Gastrocnemius medialis (tissue), 4 donors: Measurements from ENCODE around the gene TM7SF3. TPM values are rescaled to one million over a fixed set of nuclear protein-coding genes. Genes with fewer than 3 reads are reported as not detected.

ENCODE experiments used
- ATAC-seq, 2 donors: fragments of 150-250 bp; one replicate each; pipeline ENCODE4 v1.9.1; 2016
- DNase-seq, 2 donors: peaks; one replicate each; pipeline ENCODE4 v3.0.0-alpha.2; 2019
- H3K27ac ChIP-seq, 4 donors: fragments of 200-600 bp; sonication (generic); 1 replicate in 1 of 4; 2 replicates in 3 of 4; pipeline ENCODE4 v1.5.1; 2016 to 2018; ENCODE audit warnings: mild to moderate bottlenecking in 2 of 4, moderate library complexity in 1 of 4
- H3K27me3 ChIP-seq, 3 donors: fragments of 200-600 bp; sonication (generic) in 2 of 3; 1 replicate in 1 of 3; 2 replicates in 2 of 3; pipeline versions ENCODE4 v1.5.1 to v1.6.0; 2016 to 2019; ENCODE audit warnings: mild to moderate bottlenecking in 1 of 3, moderate library complexity in 1 of 3
- H3K36me3 ChIP-seq, 2 donors: fragments of 200-600 bp; sonication (generic) in 1 of 2; one replicate each; pipeline ENCODE4 v1.5.1; 2017 to 2018
- H3K4me1 ChIP-seq, 2 donors: fragments of 200-600 bp; sonication (generic) in 1 of 2; one replicate each; pipeline ENCODE4 v1.5.1; 2016 to 2017; ENCODE audit warnings: mild to moderate bottlenecking in 2 of 2
- H3K4me3 ChIP-seq, 4 donors: fragments of 200-600 bp; sonication (generic) in 3 of 4; 1 replicate in 1 of 4; 2 replicates in 3 of 4; pipeline ENCODE4 v1.5.1; 2016 to 2019; ENCODE audit warnings: mild to moderate bottlenecking in 2 of 4
- H3K9me3 ChIP-seq, 3 donors: fragments of 200-600 bp; sonication (generic) in 2 of 3; 1 replicate in 1 of 3; 2 replicates in 2 of 3; pipeline ENCODE4 v1.5.1; 2016 to 2019
- POLR2A ChIP-seq, 2 donors: fragments of 450-650 bp; IDR thresholded peaks; one replicate each; pipeline ENCODE4 v1.6.1; 2017; ENCODE audit warnings: antibody characterized with exemption in 2 of 2, mild to moderate bottlenecking in 2 of 2, moderate library complexity in 2 of 2
- in situ Hi-C, 4 donors: fragments of 200-750 bp; cut with MboI; loops; one replicate each; pipeline versions ENCODE4 v1.15.0 to v1.8.0; 2017; ENCODE audit warnings: low sequenced_read_pairs in 4 of 4
- intact Hi-C: fragments of 100-400 bp; cut with DNase I; formaldehyde crosslinking; loops from one replicate; pipeline ENCODE4 v1.15.1; 2023; ENCODE audit warnings: low total_unique reads
- total RNA-seq, 4 donors: library from RNA; depleted of rRNA; stranded (reverse); fragments of >200 nt; gene quantifications; one replicate each; pipeline versions ENCODE4 v1.1.0 to v1.2.3, GENCODE V29; 2016
- TF ChIP-seq, protein P1 (sequence below), 5 experiments: fragments of 450-650 bp in 3 of 5; fragments of 200-600 bp in 2 of 5; sonication (generic) in 2 of 5; IDR thresholded peaks in 4 of 5; conservative IDR thresholded peaks in 1 of 5; 1 replicate in 4 of 5; 2 replicates in 1 of 5; pipeline ENCODE4 v1.5.1; 2016 to 2019; ENCODE audit warnings: antibody characterized with exemption in 5 of 5, mild to moderate bottlenecking in 3 of 5, moderate library complexity in 3 of 5

TM7SF3 gene
- total RNA-seq, 4 donors from 2014 or later = 8.6 to 19.8 (median 14.3) TPM

GRCh38 chr12:26936559-26937442, 77.4 kb downstream of the TM7SF3 start:
- peak overlapping the region; percentile 68 to 99 (median 90) for H3K4me3 ChIP-seq
- H3K9me3 ChIP-seq = no peaks in the 10 kb centered on the region
- TF ChIP-seq, protein P1, sequence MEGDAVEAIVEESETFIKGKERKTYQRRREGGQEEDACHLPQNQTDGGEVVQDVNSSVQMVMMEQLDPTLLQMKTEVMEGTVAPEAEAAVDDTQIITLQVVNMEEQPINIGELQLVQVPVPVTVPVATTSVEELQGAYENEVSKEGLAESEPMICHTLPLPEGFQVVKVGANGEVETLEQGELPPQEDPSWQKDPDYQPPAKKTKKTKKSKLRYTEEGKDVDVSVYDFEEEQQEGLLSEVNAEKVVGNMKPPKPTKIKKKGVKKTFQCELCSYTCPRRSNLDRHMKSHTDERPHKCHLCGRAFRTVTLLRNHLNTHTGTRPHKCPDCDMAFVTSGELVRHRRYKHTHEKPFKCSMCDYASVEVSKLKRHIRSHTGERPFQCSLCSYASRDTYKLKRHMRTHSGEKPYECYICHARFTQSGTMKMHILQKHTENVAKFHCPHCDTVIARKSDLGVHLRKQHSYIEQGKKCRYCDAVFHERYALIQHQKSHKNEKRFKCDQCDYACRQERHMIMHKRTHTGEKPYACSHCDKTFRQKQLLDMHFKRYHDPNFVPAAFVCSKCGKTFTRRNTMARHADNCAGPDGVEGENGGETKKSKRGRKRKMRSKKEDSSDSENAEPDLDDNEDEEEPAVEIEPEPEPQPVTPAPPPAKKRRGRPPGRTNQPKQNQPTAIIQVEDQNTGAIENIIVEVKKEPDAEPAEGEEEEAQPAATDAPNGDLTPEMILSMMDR (IDR thresholded peaks at IDR 0.05 in 4 of 5, conservative IDR thresholded peaks at IDR 0.05 in 1 of 5) = no peak
- TF ChIP-seq POLR2A (IDR thresholded peaks at IDR 0.05) = no peak
- peaks cover 0 to 4% of the 10 kb centered on the region in 2 donors for H3K36me3 ChIP-seq
- peaks cover 55 to 58% of the 10 kb centered on the region in 2 donors for H3K4me1 ChIP-seq
- ATAC-seq (no peak), DNase-seq (no peak)
- no peaks in the 10 kb centered on the region for H3K27me3 ChIP-seq
- in situ Hi-C loops (loop anchor here in 2 of 4 donors (5.0 to 10.0 kb wide), 2 partner anchors 76 to 88 kb away; partner anchors contain the start of genes MED21 (in 1 of the 2) and TM7SF3 (in 1 of the 2)), intact Hi-C loops (loop anchor here (5.0 to 10.0 kb wide), 2 partner anchors 588 to 1256 kb away; partner anchors contain the start of genes CCDC91 and PPFIBP1)
- H3K27ac ChIP-seq = peak overlapping the region; percentile 94 to 97 (median 96)

- in situ Hi-C loops = loop anchor here in 2 of 4 donors (5.0 to 10.0 kb wide), 2 partner anchors 76 to 89 kb away; partner anchors contain the start of genes MED21 (in 1 of the 2) and TM7SF3 (in 1 of the 2)
- H3K9me3 ChIP-seq = no peaks in the 10 kb centered on the region
- H3K27me3 ChIP-seq = no peaks in the 10 kb centered on the region
- intact Hi-C loops = loop anchor here (5.0 to 10.0 kb wide), 2 partner anchors 589 to 1256 kb away; partner anchors contain the start of genes CCDC91 and PPFIBP1
- DNase-seq = no peak
- peaks cover 46 to 48% of the 10 kb centered on the region in 2 donors for H3K4me1 ChIP-seq
- TF ChIP-seq, protein P1 (IDR thresholded peaks at IDR 0.05 in 4 of 5, conservative IDR thresholded peaks at IDR 0.05 in 1 of 5) = no peak
- TF ChIP-seq POLR2A (IDR thresholded peaks at IDR 0.05) = no peak
- H3K27ac ChIP-seq = peak overlapping the region in 2 of 4 donors; percentile 24 to 94
- no peak overlapping the region for H3K4me3 ChIP-seq
- H3K36me3 ChIP-seq = peaks cover 0 to 4% of the 10 kb centered on the region in 2 donors
- no peak for ATAC-seq
These were observed 78.4 kb downstream of the TM7SF3 start for GRCh38 chr12:26935636-26936378.

- no peak overlapping the region for H3K27ac ChIP-seq
- peaks cover 2 to 42% of the 10 kb centered on the region in 2 donors for H3K36me3 ChIP-seq
- DNase-seq (no peak), ATAC-seq (no peak)
- H3K9me3 ChIP-seq = no peaks in the 10 kb centered on the region
- intact Hi-C loops = no loop called here
- no peaks in the 10 kb centered on the region for H3K27me3 ChIP-seq
- TF ChIP-seq, protein P1 (IDR thresholded peaks at IDR 0.05 in 4 of 5, conservative IDR thresholded peaks at IDR 0.05 in 1 of 5) = no peak
- no peak for TF ChIP-seq POLR2A (IDR thresholded peaks at IDR 0.05)
- in situ Hi-C loops = no loop called here
- peaks cover 0 to 3% of the 10 kb centered on the region in 2 donors for H3K4me1 ChIP-seq
- H3K4me3 ChIP-seq = no peak overlapping the region
These were observed 84.6 kb downstream of the TM7SF3 start for GRCh38 chr12:26929590-26929989.

DNA sequence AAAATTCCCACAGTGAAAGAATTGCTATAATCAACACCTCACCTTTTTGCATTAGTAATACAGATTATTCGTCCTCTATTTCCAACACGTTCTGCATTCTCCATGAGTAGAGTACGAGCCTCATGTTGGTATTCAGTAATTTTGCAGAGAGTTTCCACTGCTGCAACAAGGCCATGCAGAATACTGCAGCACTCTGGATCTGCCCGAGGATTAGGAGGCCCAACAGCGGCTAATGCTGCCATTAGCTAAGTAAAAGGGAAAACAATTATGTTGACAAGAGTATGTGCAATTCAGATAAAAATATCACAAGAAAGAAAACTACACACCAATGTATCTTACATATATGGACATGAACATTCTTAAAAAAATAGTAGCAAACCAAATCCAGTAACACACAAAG, 85.5 kb downstream of the TM7SF3 start:
- H3K36me3 ChIP-seq = peaks cover 2 to 52% of the 10 kb centered on the region in 2 donors
- H3K27me3 ChIP-seq = no peaks in the 10 kb centered on the region
- H3K27ac ChIP-seq = no peak overlapping the region
- no peaks in the 10 kb centered on the region for H3K4me1 ChIP-seq
- H3K9me3 ChIP-seq = no peaks in the 10 kb centered on the region
- in situ Hi-C loops (no loop called here), intact Hi-C loops (no loop called here)
- DNase-seq (no peak), ATAC-seq (no peak)
- no peak for TF ChIP-seq POLR2A (IDR thresholded peaks at IDR 0.05)
- TF ChIP-seq, protein P1 (IDR thresholded peaks at IDR 0.05 in 4 of 5, conservative IDR thresholded peaks at IDR 0.05 in 1 of 5) = no peak
- H3K4me3 ChIP-seq = no peak overlapping the region

Other genes with a start within 250 kb of the TM7SF3 start
- gene ITPR2, start 181.2 kb downstream of the TM7SF3 start, total RNA-seq = 10 to 100 TPM in 1 of 4 donors, 1 to 10 TPM in 3; 3.8 to 23.8 (median 4.1) TPM
- 10 to 100 TPM; 21.3 to 39.9 (median 32.7) TPM for gene INTS13, start 76.4 kb downstream of the TM7SF3 start, total RNA-seq
- gene FGFR1OP2, start 75.9 kb downstream of the TM7SF3 start, total RNA-seq = 10 to 100 TPM; 43.8 to 56.4 (median 45.9) TPM
- gene MED21, start 8.2 kb upstream of the TM7SF3 start, total RNA-seq = 10 to 100 TPM; 27.6 to 68.8 (median 39.9) TPM
- not detected for gene C12orf71, start 68.2 kb upstream of the TM7SF3 start, total RNA-seq
- 10 to 100 TPM; 12.9 to 20.0 (median 13.5) TPM for gene STK38L, start 229.9 kb upstream of the TM7SF3 start, total RNA-seq